Measurements from ENCODE around the gene TGIF2. TPM values are rescaled to one million over a fixed set of nuclear protein-coding genes. Genes with fewer than 3 reads are reported as not detected.

The TGIF2 gene
- total and polyA plus RNA-seq, 2 donors (not counting 3 experiments of a cell fraction or from before 2014, with no cell fraction given): 18.9 to 21.0 TPM

DNA sequence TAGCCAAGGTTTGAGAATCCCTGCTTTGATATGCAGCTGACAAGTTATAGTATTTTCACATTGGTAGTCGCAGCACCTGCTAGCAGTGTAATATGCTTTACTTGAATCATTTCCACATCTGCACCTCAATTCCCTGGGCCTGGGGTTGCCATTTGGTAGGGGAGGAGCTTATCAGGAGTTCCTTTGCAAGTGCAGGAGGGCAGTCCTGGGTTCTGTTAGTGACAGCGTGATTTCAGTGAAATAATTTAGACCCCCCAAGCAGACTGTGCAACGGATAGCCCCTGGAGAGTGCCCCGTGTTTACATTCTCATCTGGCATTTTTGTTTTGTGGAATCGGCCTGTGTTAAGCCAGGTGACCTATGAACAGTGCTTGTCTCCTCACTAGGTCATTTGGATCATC lies 38.2 kb downstream of the TGIF2 start:
- Histone ChIP-seq H3K9me1 (replicated peaks; ENCODE audit: control insufficient read depth, extremely low read depth, insufficient read depth, low read length) (no peaks in the 10 kb centered on the region), H3K4me2 (ENCODE audit: insufficient read depth, low read length) (no peak overlapping the region), H2AFZ (ENCODE audit: low read depth, low read length) (no peak overlapping the region), H3K36me3 (ENCODE audit: control insufficient read depth in 2 of 2, extremely low read depth in 1 of 2, insufficient read depth in 2 of 2, low read length in 2 of 2) (peaks cover 16 to 40% of the 10 kb centered on the region in 2 experiments), H3K79me2 (ENCODE audit: control insufficient read depth, insufficient read depth, low read length) (peaks cover 18% of the 10 kb centered on the region), H3K9me3 (replicated peaks; ENCODE audit: control insufficient read depth, insufficient read depth, low read length) (no peaks in the 10 kb centered on the region), H3K4me1 (ENCODE audit: control insufficient read depth, extremely low read depth, insufficient read depth, low read length) (peaks cover 13% of the 10 kb centered on the region), H3K9ac (replicated peaks; ENCODE audit: extremely low read depth, insufficient read depth, low read length) (no peak overlapping the region), H4K20me1 (replicated peaks; ENCODE audit: control insufficient read depth, extremely low read depth, insufficient read depth, low read length) (no peaks in the 10 kb centered on the region), H3K4me3 (replicated peaks in 1 of 3; ENCODE audit: insufficient read depth in 1 of 3, low read depth in 1 of 3, low read length in 3 of 3) (no peak overlapping the region), H3K27me3 (ENCODE audit: control insufficient read depth in 2 of 2, insufficient read depth in 2 of 2, low read length in 2 of 2) (no peaks in the 10 kb centered on the region), H3K27ac (ENCODE audit: insufficient read depth, low read depth, low read length) (no peak overlapping the region)
- no peak for TF ChIP-seq POLR2AphosphoS5 (IDR thresholded peaks at IDR 0.05; ENCODE audit: insufficient read depth, low read depth, low read length)
- TF ChIP-seq CTCF (IDR thresholded peaks at IDR 0.05; ENCODE audit: extremely low read depth in 1 of 2, insufficient read depth in 1 of 2, low read depth in 1 of 2, low read length in 2 of 2): no peak
- TF ChIP-seq MYC (IDR thresholded peaks at IDR 0.05; ENCODE audit: low read depth, low read length): no peak
- TF ChIP-seq, protein P1, sequence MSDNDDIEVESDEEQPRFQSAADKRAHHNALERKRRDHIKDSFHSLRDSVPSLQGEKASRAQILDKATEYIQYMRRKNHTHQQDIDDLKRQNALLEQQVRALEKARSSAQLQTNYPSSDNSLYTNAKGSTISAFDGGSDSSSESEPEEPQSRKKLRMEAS (IDR thresholded peaks at IDR 0.05; ENCODE audit: insufficient read depth, insufficient read length): no peak
- no peak for TF ChIP-seq EZH2 (IDR thresholded peaks at IDR 0.05; ENCODE audit: borderline replicate concordance, low read depth, low read length, severe bottlenecking)
- no peak for TF ChIP-seq FOS (IDR thresholded peaks at IDR 0.05; ENCODE audit: borderline replicate concordance, insufficient read depth, low read length)
- TF ChIP-seq JUN (IDR thresholded peaks at IDR 0.05; ENCODE audit: borderline replicate concordance, insufficient read depth, insufficient read length, low read depth): no peak
- no peak for TF ChIP-seq GATA2 (IDR thresholded peaks at IDR 0.05; ENCODE audit: insufficient read depth, insufficient read length, low read depth, low read length)
- TF ChIP-seq POLR2A (IDR thresholded peaks at IDR 0.05; ENCODE audit: low read depth, low read length): no peak
- dilution Hi-C loops (cut with MboI; ENCODE audit: extremely low pct_ligation_motif_present, low sequenced_read_pairs): no loop called here
- intact Hi-C loops (cut with micrococcal nuclease): loop anchor here (1.0 to 2.0 kb wide), 3 partner anchors 143 to 276 kb away; a partner anchor contains a TSS
- ChIA-PET CTCF (interaction anchor here (0.6 to 4.6 kb wide), 8 partner anchors 11 to 308 kb away, joined by 3 to 42 read pairs (median 4); partner anchors contain the start of gene DSN1), POLR2A (no interaction called here)
- BruUV-seq (replicated peaks): no TSS peak
- FAIRE-seq: no peak
- DNase-seq (ENCODE audit: low read depth, low spot score): no peak
